ENCODE results near the gene THEM5.
A peak's percentile ranks its signal among the peaks of the same experiment; 100 is the strongest.
"Not testable (repeated sequence)": the region's sequence is repeated elsewhere in the genome, so short reads cannot be mapped to it uniquely, and the experiment has no call there.

The THEM5 gene, protein sequence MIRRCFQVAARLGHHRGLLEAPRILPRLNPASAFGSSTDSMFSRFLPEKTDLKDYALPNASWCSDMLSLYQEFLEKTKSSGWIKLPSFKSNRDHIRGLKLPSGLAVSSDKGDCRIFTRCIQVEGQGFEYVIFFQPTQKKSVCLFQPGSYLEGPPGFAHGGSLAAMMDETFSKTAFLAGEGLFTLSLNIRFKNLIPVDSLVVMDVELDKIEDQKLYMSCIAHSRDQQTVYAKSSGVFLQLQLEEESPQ

DNA sequence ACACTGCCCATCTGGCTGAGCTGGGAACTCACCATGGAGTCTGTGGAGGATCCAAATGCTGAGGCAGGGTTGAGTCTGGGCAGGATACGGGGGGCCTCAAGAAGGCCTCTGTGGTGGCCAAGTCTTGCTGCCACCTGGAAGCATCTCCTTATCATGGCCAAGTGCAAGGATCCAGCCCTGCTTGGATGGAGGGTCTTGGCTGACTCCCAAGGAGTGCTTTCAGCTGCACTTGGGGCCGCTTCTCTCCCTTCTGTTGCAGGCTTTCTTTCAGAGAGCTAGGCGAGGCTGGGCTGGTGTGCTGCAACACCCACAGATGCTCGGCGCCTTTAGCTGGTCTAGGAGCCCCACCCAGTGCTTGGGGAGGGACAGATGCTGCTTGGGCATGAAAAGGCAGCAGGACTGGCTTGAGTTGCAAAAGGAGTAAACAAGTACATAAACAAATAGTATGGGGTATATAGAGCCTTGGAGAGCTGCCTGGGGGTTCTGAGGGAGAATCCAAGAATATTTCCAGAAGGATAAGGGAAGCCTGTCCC lies at the start of gene THEM5:
Gene THEM5, minus strand, starts transcription at position 302 of the 533 bp plus-strand sequence. Its CDS starts 147 bp downstream, at position 155.
- no peak for DNase-seq (ENCODE audit: low spot score)

DNA sequence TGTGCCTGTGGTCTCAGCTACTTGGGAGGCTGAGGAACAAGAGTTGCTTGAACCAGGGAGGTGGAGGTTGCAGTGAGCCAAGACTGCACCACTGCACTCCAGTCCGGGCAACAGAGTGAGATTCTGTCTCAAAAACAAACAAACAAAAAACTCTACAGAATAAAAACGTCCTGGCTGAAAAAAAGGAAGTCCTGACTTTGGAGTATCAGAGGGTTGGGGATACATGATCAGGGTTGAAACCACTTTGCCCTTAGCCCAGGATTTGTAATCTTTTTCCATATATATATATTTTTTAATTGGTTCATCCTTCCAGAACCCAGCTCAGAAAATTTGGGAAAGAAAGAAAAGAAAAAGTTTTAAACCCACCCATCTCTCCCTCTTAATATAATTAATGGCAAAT lies 49.3 kb upstream of the THEM5 start:
- no peak for DNase-seq (ENCODE audit: low spot score)

DNA sequence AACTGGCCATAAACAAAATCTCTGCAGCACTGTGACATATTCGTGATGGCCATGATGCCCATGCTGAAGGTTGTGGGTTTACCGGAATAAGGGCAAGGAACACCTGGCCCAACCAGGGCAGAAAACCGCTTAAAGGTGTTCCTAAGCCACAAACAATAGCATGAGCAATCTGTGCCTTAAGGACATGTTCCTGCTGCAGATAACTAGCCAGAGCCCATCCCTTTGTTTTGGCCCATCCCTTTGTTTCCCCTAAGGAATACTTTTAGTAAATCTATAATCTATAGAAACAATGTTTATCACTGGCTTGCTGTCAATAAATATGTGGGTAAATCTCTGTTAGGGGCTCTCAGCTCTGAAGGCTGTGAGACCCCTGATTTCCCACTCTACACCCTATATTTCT lies 47.3 kb upstream of the THEM5 start:
- not testable (repeated sequence) for DNase-seq (ENCODE audit: low spot score)

DNA sequence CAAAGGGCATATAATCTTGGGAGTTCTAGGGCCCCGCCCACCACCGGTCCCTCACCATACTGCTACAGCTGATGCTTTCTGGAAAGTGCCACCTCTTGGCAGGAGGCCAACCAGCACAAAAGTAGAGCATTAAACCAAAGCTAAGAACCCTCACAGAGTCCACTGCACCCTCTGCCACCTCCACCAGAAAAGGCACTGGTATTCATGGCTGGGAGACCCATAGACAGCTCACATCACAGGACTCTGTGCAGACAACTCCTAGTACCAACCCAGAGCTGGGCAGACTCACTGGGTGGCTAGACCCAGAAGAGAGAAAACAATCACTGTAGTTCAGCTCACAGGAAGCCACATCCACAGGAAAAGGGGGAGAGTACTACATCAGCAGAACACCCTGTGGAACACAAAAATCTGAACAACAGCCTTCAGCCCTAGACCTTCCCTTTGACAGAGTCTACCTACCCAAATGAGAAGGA lies 45.0 kb upstream of the THEM5 start:
- no peak for DNase-seq (ENCODE audit: low spot score)

DNA sequence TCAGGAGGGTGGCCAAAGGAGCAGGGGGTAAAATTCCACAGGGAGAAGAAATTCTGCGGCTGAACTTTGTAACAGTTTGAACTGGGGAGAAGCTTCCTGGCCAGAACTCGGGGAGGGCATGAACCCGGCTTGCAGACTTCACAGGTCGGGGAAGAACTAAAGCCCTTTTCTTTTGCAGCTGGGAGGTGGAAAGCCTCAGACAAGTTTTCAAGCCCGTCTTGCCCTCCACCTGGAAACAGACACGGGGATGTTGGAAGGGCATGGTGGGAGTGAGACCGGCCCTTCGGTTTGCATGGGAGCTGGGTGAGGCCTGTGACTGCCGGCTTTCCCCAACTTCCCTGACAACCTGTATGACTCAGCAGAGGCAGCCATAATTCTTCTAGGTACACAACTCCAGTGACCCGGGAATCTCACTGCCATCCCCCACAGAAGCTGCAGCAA lies 44.5 kb upstream of the THEM5 start:
- no peak for DNase-seq (ENCODE audit: low spot score)

DNA sequence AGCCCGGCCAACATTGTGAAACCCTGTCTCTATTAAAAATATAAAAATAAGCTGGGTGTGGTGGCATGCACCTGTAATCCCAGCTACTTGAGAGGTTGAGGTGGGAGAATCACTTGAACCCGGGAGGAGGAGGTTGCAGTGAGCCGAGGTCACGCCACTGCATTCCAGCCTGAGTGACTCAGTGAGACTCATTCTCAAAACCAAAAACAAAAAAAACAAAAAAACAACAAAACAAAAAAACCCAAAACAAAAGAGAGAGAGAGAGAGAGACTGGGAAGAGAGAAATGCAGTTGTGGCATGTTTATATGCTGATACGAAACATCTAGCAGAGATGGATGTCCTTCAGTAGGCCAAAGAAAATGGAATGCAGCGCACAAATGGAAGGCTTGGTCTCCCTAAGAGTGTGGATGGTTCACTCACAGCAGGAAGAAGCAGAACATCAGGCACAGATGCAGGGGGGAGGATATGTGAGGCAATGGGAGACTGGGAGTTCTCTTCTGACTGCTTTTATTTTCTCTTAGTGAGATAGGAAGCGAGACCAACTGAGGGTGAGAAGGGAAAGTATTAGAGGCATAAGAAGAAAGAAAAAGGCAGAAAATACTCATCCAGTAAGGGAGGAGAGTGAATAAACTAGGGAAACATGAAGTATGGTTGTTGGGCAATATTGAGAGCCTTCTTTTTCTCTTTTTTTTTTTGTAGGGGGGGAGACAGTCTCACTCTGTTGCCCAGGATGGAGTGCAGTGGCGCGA lies 39.8 kb upstream of the THEM5 start:
- DNase-seq (ENCODE audit: low spot score), result no peak

DNA sequence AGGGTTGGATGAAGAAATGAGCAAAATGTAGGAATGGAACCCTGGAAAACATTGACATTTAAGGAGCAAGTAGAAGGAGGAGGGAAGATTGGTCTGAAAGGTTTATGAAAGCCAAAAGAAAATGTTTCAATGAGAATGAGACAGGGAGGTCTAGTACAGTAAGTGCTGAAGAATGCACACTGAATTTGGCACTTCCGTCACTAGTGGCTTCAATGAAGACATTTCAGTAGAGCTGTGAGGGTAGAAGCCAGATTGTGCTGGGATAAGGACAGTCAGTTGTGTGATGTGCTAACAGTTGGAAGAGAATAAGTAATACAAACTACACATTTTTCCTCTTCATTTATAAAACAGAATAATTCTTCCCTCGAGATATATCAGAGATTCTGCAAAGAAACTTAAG lies 38.7 kb upstream of the THEM5 start:
- peak; percentile 71 for DNase-seq (ENCODE audit: low spot score)

DNA sequence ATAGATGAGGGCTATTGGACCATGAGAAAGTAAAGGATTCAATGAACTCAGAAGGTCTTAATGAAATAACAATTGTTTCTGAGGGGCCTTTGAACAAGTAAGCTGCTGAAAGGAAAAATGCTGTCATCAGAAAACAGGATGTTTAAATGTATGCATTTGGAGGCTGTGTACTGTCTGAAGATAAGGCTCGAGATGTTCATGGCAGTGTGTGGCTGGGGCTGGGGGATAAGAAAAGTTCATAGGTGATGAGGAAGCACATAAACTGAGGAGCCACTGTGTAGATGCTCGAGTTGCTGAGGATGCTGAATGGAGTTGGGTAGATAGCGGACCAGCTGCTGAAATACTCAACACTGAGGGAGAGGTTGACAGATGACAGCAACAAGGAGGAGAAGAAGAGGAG lies 38.0 kb upstream of the THEM5 start:
- no peak for DNase-seq (ENCODE audit: low spot score)

DNA sequence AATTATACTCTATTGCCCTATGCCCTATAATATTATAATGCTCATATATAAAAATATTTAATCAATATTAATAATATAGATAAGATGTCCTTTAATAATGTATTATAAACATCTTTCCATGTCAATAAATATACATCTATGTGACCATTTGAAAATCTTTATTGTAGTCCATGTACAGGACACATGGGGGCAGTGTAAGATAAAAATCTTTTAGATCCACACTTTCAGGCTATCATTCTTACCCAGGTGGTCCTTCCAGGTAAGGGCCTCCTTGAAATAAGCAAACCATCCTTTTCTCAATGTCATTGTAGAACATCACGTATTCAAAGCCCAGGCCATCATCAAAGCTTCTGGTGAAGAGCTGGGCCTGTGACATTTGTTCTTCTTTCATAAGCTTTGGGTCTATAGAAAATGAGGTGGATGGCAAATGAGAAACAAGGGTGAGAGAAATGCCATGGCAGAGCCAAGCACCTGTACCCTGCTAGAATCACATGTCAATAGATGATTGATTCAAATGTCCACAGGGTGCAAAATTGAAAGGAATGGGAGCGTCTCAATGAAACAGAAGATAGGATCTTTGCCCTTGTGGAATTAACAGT lies 35.6 kb upstream of the THEM5 start:
- DNase-seq (ENCODE audit: low spot score), result peak; percentile 15

DNA sequence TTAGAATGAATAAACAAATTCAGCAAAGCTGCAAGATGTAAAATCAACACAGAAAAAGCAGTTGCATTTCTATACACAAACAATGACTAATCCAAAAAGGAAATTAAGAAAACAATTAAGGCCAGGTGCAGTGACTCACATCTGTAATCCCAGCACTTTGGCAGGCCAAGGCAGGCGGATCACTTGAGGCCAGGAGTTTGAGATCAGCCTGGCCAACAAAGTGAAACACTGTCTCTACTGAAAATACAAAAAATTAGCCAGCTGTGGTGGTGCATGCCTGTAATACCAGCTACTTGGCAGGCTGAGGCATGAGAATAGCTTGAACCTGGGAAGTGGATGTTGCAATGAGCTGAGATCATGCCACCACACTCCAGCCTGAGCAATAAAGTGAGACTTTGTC lies 33.5 kb upstream of the THEM5 start:
- no peak for DNase-seq (ENCODE audit: low spot score)

DNA sequence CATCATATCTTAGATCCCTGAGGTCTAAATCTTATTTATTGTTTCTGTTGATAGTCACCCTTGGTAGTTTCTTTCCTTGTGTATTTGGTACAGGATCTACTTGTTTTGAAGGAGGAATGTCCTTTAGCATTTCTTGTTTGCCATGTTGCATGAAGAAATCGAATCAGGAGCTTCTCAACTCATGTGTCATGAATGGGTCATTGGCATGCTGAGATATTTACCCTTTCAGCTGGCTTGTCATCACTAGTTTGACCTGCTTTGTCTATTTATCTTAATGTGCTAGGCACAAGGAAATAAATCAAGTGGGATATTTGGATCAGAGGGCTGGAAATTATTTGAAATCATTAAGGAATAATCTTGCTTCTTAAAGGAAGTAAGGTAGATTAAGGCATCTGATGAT lies 32.0 kb upstream of the THEM5 start:
- DNase-seq (ENCODE audit: low spot score), result no peak

DNA sequence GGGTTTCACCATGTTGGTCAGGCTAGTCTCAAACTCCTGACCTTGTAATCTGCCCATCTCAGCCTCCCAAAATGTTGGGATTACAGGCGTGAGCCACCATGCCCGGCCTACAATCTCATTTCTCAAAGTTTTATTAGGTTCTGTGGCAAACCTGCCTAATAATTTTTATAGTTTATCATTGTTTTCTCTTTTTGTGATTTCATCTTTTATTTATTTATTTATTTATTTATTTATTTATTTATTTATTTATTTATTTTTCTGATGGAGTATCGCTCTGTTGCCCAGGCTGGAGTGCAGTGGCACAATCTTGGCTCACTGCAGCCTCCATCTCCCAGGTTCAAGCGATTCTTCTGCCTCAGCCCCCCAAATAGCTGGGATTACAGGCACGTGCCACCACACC lies 31.4 kb upstream of the THEM5 start:
- DNase-seq (ENCODE audit: low spot score), result not testable (repeated sequence)

DNA sequence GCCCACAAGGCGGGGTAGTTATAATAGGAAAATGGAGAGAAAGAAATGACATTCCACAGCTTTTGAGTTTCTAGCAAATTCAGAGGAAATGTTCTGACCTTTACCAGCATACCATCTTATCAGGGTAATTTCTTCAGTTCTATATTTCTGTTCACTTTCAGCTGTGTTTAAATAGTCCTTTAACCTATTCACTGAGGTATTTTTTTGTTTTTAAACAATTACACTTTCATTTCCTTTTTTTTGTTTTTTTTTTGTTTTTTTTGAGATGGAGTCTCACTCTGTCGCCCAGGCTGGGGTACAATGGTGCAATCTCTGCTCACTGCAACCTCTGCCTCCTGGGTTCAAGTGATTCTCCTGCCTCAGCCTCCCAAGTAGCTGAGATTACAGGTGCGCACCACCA lies 30.9 kb upstream of the THEM5 start:
- DNase-seq (ENCODE audit: low spot score), result not testable (repeated sequence)

DNA sequence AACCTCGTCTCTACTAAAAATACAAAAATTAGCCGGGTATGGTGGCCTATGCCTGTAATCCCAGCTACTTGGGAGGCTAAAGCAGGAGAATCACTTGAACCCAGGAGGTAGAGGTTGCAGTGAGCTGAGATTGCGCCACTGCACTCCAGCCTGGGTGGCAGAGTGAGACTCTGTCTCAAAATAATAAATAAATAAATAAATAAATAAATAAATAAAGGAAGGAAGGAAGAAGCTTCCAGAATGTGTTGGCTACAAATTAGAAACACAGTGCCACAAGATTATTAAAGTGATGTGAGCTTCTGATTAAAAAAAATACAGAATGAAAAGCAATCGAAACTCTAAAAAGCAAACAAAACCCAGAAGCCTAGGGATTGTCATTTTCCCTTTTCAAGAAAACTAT lies 30.4 kb upstream of the THEM5 start:
- DNase-seq (ENCODE audit: low spot score), result not testable (repeated sequence)

DNA sequence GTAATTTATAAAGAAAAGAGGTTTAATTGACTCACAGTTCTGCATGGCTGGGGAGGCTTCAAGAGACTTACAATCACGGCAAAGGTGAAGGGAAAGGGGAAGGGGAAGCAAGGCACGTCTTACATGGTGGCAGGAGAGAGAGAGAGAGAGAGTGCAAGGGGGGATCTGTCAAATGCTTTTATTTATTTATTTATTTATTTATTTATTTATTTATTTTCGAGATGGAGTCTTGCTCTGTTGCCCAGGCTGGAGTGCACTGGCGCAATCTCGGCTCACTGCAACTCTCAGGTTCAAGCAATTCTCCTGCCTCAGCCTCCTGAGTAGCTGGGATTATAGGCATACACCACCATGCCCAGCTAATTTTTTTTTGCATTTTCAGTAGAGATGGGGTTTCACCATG lies 29.4 kb upstream of the THEM5 start:
- not testable (repeated sequence) for DNase-seq (ENCODE audit: low spot score)

DNA sequence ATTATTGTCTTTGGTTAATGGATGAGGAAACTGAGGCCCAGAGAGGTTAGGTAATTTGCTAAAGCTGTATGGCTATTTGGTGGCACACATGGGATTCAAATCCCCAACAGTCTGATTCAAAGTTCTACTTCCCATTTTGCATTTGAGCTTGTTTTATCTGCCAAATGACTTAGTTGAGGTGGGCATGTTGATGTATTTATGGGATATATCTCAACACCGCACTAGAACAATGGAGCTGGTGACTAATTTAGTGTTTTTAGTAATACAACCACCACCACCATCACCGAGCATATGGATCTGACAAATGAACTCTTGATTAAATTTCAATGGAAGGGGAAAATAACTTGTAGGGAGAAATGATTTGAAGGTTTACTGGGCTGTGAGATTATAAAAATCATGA lies 29.0 kb upstream of the THEM5 start:
- no peak for DNase-seq (ENCODE audit: low spot score)

DNA sequence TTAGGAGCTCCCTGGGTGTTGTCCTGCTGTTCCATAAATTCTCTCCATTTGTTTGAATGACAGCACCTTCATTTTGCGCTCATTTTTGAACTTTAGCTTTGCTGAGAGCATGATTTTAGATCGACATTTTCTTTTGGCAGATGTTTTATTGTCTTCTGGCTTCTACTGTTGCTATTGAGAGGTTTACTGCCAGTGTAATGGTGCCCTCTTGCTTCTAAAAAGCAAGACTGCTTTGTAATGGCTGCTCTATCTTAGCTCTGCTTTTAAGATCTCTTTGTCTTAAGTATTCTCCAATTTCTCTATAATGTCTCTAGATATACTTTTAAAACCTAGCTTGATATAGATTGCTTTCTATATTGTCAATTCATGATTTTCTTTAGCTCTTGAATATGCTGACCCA lies 28.0 kb upstream of the THEM5 start:
- no peak for DNase-seq (ENCODE audit: low spot score)

DNA sequence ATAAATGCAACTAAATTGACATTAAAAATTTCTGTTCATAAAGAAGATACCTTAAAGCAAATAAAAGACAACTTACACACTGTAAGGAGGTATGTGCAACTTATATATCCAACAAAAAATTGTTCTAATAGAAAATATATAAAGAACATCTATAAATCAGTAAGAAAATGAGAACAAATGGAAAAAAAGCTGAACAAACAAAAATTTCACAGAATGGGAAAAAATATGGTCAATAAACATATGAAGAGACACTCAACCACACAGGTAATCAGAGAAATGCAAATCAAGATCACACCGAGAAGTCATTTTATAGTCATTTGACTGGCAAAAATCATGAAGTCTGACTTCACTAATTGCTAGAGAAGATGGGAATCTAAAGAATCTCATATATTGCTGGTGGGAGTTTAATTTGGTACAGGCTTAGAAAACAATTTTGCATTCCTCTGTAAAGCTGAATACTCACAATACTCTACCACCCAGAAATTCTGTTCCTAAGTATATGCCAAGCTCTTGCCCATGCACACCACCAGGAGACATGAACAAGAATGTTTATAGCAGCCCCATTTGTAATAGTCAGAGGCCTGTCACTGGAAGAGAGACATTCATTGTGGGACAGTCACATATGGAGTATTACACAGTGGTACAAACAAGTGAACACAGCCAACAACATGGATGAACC lies 22.0 kb upstream of the THEM5 start:
- no peak for DNase-seq (ENCODE audit: low spot score)

DNA sequence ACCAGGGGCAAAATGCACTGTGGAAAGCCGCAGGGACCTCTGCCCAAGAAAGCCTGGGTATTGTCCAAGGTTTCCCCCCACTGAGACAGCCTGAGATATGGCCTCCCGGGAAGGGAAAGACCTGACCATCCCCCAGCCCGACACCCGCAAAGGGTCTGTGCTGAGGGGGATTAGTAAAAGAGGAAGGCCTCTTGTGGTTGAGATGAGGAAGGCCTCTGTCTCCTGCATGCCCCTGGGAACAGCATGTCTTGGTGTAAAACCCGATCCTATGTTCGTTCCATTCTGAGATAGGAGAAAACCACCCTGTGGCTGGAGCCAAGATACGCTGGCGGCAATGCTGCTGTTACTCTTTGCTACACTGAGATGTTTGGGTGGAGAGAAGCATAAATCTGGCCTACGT lies 19.3 kb upstream of the THEM5 start:
- not testable (repeated sequence) for DNase-seq (ENCODE audit: low spot score)

DNA sequence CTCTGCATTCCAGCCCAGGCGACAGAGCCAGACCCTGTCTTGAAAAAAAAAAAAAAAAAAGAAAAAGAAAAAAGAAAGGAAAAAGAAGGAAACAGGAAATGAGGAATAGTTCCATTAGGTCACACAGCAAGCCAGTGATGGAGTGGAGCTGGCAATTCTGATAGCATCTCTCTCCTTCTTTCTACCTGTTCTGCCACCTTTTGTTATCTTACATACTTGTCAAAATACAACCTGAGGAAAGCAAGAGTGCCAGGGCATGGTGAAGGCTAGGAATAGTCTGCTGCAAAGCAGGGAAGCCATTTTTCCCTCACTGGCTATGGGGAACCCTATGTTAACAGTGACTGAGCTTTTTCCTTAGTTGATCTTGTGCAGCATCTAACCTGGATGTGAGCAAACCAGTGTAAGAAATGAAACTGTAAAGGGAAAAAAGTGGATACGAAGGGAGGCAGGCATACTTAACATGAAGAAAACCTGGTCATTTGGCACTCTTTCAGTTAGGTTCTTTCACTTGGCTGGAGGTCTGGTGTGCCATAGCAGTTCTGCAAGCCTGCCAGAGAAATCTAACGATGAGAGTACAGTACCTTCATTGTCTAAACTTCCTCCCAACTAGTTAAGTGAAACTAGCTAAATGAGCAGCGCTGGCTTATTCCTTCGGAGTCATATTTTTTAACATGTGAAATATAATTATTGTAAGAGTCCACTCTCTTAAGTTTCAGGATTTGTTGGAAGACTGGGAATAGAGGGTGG lies 17.9 kb upstream of the THEM5 start:
- DNase-seq (ENCODE audit: low spot score), result no peak

DNA sequence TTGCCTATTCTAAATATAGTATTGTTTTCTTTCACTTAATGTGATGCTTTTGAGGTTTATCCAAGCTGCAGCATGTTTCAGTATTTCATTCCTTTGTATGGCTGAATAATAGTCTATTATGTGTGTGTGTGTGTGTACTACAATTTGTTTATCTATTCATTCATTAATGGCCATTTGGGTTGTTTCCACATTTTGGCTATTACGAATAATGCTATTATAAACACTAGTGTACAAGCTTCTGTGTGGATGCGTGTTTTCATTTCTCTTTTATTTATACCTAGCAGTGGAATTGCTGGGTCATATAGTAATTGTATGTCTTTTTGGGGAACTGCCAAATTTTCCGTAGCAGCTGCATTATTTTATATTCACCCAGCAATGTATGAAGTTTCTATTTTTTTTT lies 15.0 kb upstream of the THEM5 start:
- no peak for DNase-seq (ENCODE audit: low spot score)
